MCF 10A (cell line): ENCODE results near the gene CSNK1E. TPM values are rescaled to one million over a fixed set of nuclear protein-coding genes. Genes with fewer than 3 reads are reported as not detected.

ENCODE experiments used
- BruUV-seq: library from RNA; stranded (reverse); fragments of 400-500 nt; replicated peaks from 2 replicates; lab custom pipeline; 2021; lab: Mats Ljungman, UMichigan
- CTCF ChIA-PET: fragments of 300-600 bp; sonication (Branson Sonifier 250); formaldehyde crosslinking; extraction: SDS; loops from one replicate; lab custom pipeline; 2021; ENCODE audit warnings: antibody characterized with exemption, inconsistent platforms; lab: Yijun Ruan, JAX
- POLR2A ChIA-PET: fragments of 300-600, 350-650 bp; sonication (Branson Sonifier 250); formaldehyde crosslinking; extraction: SDS; loops from one replicate; lab custom pipeline; 2020; ENCODE audit warnings: antibody characterized with exemption, inconsistent platforms; lab: Yijun Ruan, JAX
- DNase-seq: peaks from one replicate; pipeline ENCODE4 v3.0.0-alpha.2; 2018; ENCODE audit not compliant: unreplicated experiment
- H3K27ac Mint-ChIP-seq: one replicate; pipeline ENCODE4 v1.8.0; 2022; ENCODE audit warnings: mild to moderate bottlenecking, low read depth, mixed read lengths; ENCODE audit not compliant: unreplicated experiment
- H3K27me3 Mint-ChIP-seq: one replicate; pipeline ENCODE4 v1.8.0; 2022; ENCODE audit warnings: mixed read lengths; ENCODE audit not compliant: insufficient read depth, unreplicated experiment
- H3K36me3 Mint-ChIP-seq: one replicate; pipeline ENCODE4 v1.8.0; 2022; ENCODE audit warnings: mild to moderate bottlenecking, moderate library complexity, mixed read lengths; ENCODE audit not compliant: insufficient read depth, unreplicated experiment
- H3K4me1 Mint-ChIP-seq: one replicate; pipeline ENCODE4 v1.8.0; 2022; ENCODE audit warnings: mixed read lengths; ENCODE audit not compliant: insufficient read depth, unreplicated experiment
- H3K4me3 Mint-ChIP-seq: one replicate; pipeline ENCODE4 v1.8.0; 2022; ENCODE audit warnings: mild to moderate bottlenecking, moderate library complexity, mixed read lengths; ENCODE audit not compliant: unreplicated experiment
- H3K9me3 Mint-ChIP-seq: one replicate; pipeline ENCODE4 v1.8.0; 2022; ENCODE audit warnings: mixed read lengths; ENCODE audit not compliant: unreplicated experiment
- CTCF ChIP-seq: fragments of 200-600 bp; IDR thresholded peaks from one replicate; pipeline ENCODE4 v1.8.0; 2022; ENCODE audit warnings: antibody characterized with exemption, mild to moderate bottlenecking; ENCODE audit not compliant: unreplicated experiment
- intact Hi-C: fragments of 100-400 bp; cut with micrococcal nuclease; formaldehyde crosslinking; loops from 2 replicates; pipeline ENCODE4 v1.14.1; 2022
- total RNA-seq: library from RNA; stranded (reverse); gene quantifications from 2 replicates; pipeline ENCODE4 v1.2.3, GENCODE V29; 2022

CSNK1E gene
- total RNA-seq, 1 experiment from 2014 or later: 425 TPM

GRCh38 chr22:38315823-38316363 is 1.3 kb downstream of the CSNK1E start:
- ChIA-PET POLR2A (interaction anchor here (0.6 to 10.0 kb wide), 14 partner anchors 10 to 390 kb away, joined by 3 to 146 read pairs (median 4); partner anchors contain the start of genes GTPBP1, MAFF, PLA2G6 and TMEM184B), CTCF (interaction anchor here (1.3 kb wide), 1 partner anchor 83 kb away, joined by 3 read pairs; no protein-coding TSS in a partner anchor)
- H3K36me3 Mint-ChIP-seq: peaks cover 38% of the 10 kb centered on the region
- no peaks in the 10 kb centered on the region for H3K27me3 Mint-ChIP-seq
- BruUV-seq: TSS peak; percentile 6
- peak overlapping the region; percentile 93 for H3K27ac Mint-ChIP-seq
- DNase-seq: peak; percentile 49
- H3K4me1 Mint-ChIP-seq: peaks cover 51% of the 10 kb centered on the region
- no peak for TF ChIP-seq CTCF
- intact Hi-C loops: loop anchor here (5.0 kb wide), 1 partner anchor 74 kb away; no protein-coding TSS in a partner anchor
- no peaks in the 10 kb centered on the region for H3K9me3 Mint-ChIP-seq
- peak overlapping the region; percentile 93 for H3K4me3 Mint-ChIP-seq

GRCh38 chr22:38314933-38315822 is 2.1 kb downstream of the CSNK1E start:
- TSS peak; percentile 8 for BruUV-seq
- no peak for TF ChIP-seq CTCF
- Mint-ChIP-seq H3K27ac (peak overlapping the region; percentile 93), H3K9me3 (no peaks in the 10 kb centered on the region), H3K27me3 (no peaks in the 10 kb centered on the region), H3K36me3 (peaks cover 45% of the 10 kb centered on the region), H3K4me3 (peak overlapping the region; percentile 93), H3K4me1 (peaks cover 55% of the 10 kb centered on the region)
- POLR2A ChIA-PET: interaction anchor here (0.6 to 10.0 kb wide), 15 partner anchors 9 to 315 kb away, joined by 3 to 146 read pairs (median 5); partner anchors contain the start of genes MAFF, PLA2G6 and TMEM184B
- DNase-seq: peak; percentile 34
- CTCF ChIA-PET: interaction anchor here (0.7 to 1.6 kb wide), 4 partner anchors 10 to 260 kb away, joined by 3 to 10 read pairs (median 3); no protein-coding TSS in a partner anchor
- intact Hi-C loops: loop anchor here (5.0 kb wide), 1 partner anchor 73 kb away; no protein-coding TSS in a partner anchor

- CTCF ChIA-PET: interaction anchor here (0.7 to 1.6 kb wide), 3 partner anchors 9 to 259 kb away, joined by 3 to 10 read pairs (median 3); no protein-coding TSS in a partner anchor
- peak overlapping the region; percentile 93 for H3K27ac Mint-ChIP-seq
- H3K27me3 Mint-ChIP-seq: no peaks in the 10 kb centered on the region
- TF ChIP-seq CTCF: no peak
- peaks cover 54% of the 10 kb centered on the region for H3K36me3 Mint-ChIP-seq
- peak; percentile 52 for DNase-seq
- POLR2A ChIA-PET: interaction anchor here (0.6 to 10.0 kb wide), 14 partner anchors 8 to 994 kb away, joined by 3 to 146 read pairs (median 5); partner anchors contain the start of genes KDELR3, MAFF, PLA2G6 and TMEM184B
- no peaks in the 10 kb centered on the region for H3K9me3 Mint-ChIP-seq
- intact Hi-C loops: no loop called here
- peaks cover 57% of the 10 kb centered on the region for H3K4me1 Mint-ChIP-seq
- H3K4me3 Mint-ChIP-seq: peak overlapping the region; percentile 93
- BruUV-seq: no TSS peak
These were observed 2.9 kb downstream of the CSNK1E start for GRCh38 chr22:38314051-38314932.
